Activated T-cell treated with anti-CD3 and anti-CD28 coated beads, Interleukin-2, amount 50 U/mL, for 72 hours (primary cell): ENCODE data around the gene RUNX2. TPM values are rescaled to one million over a fixed set of nuclear protein-coding genes. Genes with fewer than 3 reads are reported as not detected.

Source experiments
- ATAC-seq, 2 donors: fragments of 150-1000 bp; cut with Tn5 transposase; replicated peaks in 1 of 2; 2 replicates each; pipeline ENCODE4 v1.10.0; 2021; ENCODE audit warnings: moderate library complexity in 2 of 2, mild to moderate bottlenecking in 1 of 2
- DNase-seq, 2 donors: peaks; one replicate each; pipeline ENCODE4 v3.0.0; 2021 to 2022; ENCODE audit warnings: mixed read lengths in 1 of 2
- H3K27ac Mint-ChIP-seq: one replicate; pipeline ENCODE4 v1.8.0; 2022; ENCODE audit warnings: mild to moderate bottlenecking, moderate library complexity, mixed read lengths
- H3K27me3 Mint-ChIP-seq: one replicate; pipeline ENCODE4 v1.8.0; 2022; ENCODE audit warnings: low read depth, mixed read lengths
- H3K36me3 Mint-ChIP-seq, 2 donors: one replicate each; pipeline ENCODE4 v1.8.0; 2022; ENCODE audit warnings: mixed read lengths in 2 of 2, mild to moderate bottlenecking in 1 of 2; ENCODE audit not compliant: insufficient read depth in 2 of 2
- H3K4me1 Mint-ChIP-seq: one replicate; pipeline ENCODE4 v1.8.0; 2022; ENCODE audit warnings: low read depth, mixed read lengths
- H3K4me3 Mint-ChIP-seq, 2 donors: one replicate each; pipeline ENCODE4 v1.8.0; 2022; ENCODE audit warnings: mild to moderate bottlenecking in 2 of 2, mixed read lengths in 2 of 2, moderate library complexity in 2 of 2
- H3K9me3 Mint-ChIP-seq, 2 donors: one replicate each; pipeline ENCODE4 v1.8.0; 2022; ENCODE audit warnings: mixed read lengths in 2 of 2
- total RNA-seq, 2 donors: library from RNA; stranded (reverse); gene quantifications; one replicate each; pipeline ENCODE4 v1.2.3, GENCODE V29; 2022

RUNX2 gene
- total RNA-seq, 2 donors from 2014 or later, result 39.3 to 61.1 TPM

DNA sequence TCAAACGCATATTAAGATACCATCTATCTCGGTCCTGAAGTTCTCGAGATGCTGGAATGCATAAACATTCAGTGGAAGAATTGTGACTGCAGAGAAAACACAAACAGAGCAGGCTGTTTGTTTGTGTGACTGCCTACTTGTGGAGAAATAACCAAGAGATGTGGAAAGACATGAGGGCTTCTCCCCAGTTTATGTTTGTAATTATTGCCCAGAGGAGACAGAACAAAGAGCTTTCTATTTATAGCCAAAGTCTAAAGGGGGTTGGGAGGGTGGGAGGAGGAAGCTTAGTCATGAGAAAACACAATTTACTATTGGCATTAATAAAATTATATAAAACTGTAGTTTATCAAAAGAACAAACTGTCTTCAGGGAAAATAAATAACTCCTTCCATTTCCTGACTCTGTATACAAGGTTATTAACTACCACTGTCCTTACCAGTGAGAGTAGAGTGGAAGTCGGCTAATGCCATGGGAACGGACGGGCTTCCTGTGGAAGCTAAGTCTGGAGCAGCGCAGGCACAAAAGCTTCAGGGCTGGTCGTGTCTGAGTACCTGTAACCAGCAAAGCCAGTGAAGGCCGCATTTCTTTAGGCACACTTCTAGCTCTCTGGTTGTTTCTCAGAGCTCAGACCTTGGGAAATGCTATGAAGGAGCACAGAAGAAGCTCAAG lies 249.8 kb downstream of the RUNX2 start:
- Mint-ChIP-seq H3K27ac (no peak overlapping the region), H3K4me3 (no peak overlapping the region), H3K9me3 (no peaks in the 10 kb centered on the region), H3K27me3 (no peaks in the 10 kb centered on the region), H3K36me3 (peaks cover 6 to 18% of the 10 kb centered on the region in 2 donors), H3K4me1 (peaks cover 6% of the 10 kb centered on the region)
- DNase-seq (no peak), ATAC-seq (no peak)

DNA sequence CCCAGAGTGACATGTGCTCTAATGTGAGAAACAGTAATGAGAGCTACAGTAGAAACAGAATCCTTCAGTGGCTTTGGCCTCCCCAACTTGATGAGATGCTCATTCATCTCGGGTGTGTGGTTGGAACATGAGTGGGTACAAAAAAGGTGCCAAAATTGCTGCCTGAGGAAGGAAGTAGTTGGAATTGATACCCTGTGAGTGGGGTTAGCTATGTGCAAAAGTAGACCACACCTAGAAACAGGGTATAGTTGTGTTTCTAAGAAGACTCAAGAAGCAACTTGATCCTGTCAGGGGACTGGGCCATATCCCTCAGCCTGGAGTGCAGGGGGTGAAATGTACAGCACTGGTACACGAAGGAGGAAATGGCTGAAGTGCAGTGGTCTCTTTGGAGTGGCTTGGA lies 256.0 kb downstream of the RUNX2 start:
- Mint-ChIP-seq H3K27me3 (no peaks in the 10 kb centered on the region), H3K4me3 (peak overlapping the region in 1 of 2 donors; percentile 38), H3K4me1 (peaks cover 50% of the 10 kb centered on the region), H3K36me3 (peaks cover 7 to 16% of the 10 kb centered on the region in 2 donors), H3K9me3 (no peaks in the 10 kb centered on the region), H3K27ac (peak overlapping the region; percentile 80)
- ATAC-seq, result peak; percentile 31 to 38
- peak; percentile 23 to 39 for DNase-seq

DNA sequence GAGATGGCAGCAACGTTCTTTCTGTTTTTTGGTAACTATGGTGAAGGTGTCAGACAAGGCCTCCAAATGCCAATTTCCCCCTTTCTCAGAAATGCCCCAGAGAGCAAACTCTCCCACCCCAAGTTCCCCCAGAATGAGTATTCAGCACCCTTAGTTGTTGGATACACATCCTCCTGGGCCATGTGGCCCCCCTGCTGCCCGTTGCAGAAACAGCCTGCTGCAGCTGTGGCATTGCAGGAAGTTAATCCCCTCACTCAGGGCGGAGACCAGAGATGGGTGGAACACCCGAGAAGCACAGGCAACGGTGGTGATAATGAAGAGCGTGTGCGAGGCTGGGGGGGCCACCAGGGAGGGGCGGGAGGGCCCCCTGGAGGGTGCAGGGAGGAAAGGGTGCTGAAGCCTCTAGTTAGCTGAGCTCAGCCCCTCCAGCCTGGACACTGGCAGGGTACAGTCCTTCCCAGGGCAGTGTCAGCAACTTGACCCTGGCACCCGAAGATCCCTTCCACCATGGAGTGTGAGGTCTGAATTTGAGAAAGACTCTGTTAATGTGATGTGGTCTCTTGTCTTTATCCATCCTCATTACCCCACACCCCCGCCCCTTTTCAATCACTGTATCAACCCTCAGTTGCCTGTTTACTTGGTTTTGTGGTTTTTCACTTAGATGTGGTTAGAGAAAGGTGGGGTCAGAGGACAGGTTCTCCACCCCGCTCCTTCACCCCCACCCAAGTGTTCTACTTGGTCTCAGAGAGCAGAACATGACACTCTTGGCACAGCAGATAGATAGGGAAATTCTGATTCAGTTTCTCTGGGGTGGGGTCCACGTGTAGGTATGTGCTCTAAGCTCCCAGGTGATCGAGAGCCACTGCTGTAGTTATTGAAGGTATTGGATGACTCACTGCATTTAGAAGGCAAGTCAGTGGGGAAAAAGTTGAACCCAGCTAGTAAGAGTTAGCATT lies 258.4 kb downstream of the RUNX2 start:
- Mint-ChIP-seq H3K27ac (peak overlapping the region; percentile 85), H3K4me1 (peaks cover 74% of the 10 kb centered on the region), H3K9me3 (no peaks in the 10 kb centered on the region), H3K36me3 (peaks cover 7 to 11% of the 10 kb centered on the region in 2 donors), H3K27me3 (no peaks in the 10 kb centered on the region), H3K4me3 (peak overlapping the region; percentile 65 to 84)
- ATAC-seq, result peak; percentile 59 to 64
- peak; percentile 55 to 56 for DNase-seq

DNA sequence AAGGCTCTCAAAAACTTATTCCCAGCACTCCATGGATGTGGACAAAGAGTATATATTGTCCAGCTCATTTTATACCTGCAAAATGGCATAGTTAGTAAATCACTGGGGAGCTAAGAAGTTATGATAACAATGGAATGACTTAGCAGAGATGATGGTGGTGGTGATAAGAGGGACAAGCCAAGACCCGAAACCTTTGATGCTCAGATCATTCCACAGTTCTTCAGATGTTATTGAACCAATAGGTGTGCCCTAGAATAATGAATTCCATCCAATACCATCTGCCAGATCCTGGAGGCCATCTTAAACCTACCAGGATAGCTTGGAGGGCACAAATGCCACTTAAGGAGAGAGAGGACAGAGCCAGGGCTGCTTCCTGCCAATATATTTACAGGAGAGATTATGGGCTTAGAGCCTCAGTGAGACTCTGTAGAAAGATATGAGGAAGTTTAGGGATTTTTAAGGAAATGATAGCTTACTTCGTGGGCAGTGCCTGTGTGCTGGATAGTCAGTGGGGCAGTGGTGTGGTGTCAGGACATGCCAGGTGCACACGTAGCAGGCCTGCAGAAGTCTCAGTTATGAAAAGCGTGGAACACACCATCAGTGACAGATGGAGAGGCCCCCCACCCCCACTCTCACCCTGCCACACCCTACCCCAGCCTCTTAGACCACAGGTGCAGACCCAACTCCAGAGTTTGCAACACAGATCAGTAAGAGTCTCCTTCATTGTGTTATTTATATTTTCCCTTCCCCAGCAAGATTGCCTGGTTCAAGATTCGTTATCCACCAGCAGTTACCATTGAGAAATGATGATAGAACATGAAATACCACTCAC lies 259.3 kb downstream of the RUNX2 start:
- Mint-ChIP-seq H3K4me1 (peaks cover 83% of the 10 kb centered on the region), H3K27me3 (no peaks in the 10 kb centered on the region), H3K36me3 (peaks cover 4 to 6% of the 10 kb centered on the region in 2 donors), H3K4me3 (peak overlapping the region; percentile 60 to 84), H3K9me3 (no peaks in the 10 kb centered on the region), H3K27ac (peak overlapping the region; percentile 85)
- ATAC-seq (peak; percentile 38 to 43), DNase-seq (peak in 1 of 2 donors; percentile 32)

DNA sequence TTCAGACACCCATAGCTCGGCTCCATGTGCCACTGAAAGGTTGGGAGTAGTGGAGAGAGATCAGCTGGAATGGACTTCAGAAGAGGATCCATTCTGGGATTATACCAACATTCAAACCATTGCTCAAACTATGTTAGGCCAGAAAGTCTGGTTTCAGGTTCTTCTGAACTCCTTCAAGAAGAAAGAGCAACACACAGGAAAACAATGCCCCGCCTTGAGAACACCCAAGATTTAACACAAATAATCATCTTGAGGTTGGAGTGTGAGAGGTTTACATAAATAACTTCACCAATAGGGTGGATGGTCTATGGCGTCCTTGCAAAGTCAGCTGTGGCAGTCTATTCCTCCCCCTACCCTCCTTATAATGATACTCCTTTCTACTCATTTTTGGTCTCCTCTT lies 261.2 kb downstream of the RUNX2 start:
- ATAC-seq, result no peak
- Mint-ChIP-seq H3K4me3 (no peak overlapping the region), H3K9me3 (no peaks in the 10 kb centered on the region), H3K4me1 (peaks cover 95% of the 10 kb centered on the region), H3K36me3 (no peaks in the 10 kb centered on the region), H3K27me3 (no peaks in the 10 kb centered on the region), H3K27ac (peak overlapping the region; percentile 31)
- DNase-seq, result no peak

DNA sequence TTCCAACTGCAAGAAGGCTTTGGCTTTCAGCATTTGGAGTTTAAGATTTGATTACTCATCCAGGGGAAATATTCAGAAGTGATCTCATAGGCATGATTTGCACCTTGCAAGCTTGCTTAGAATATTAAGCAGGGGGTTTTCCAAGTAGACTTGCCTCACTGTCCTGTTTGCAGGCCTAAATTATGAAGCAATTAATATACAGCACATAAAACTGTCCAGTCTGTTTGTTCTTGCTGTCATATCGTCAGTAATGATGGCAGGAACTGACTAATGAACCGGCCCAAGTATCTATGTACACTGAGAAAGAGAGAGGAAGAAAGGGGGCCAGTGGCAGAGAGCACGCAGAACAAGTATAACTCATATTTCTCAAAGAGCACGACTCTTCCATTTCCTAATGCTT lies 262.1 kb downstream of the RUNX2 start:
- Mint-ChIP-seq H3K27me3 (no peaks in the 10 kb centered on the region), H3K9me3 (no peaks in the 10 kb centered on the region), H3K4me1 (peaks cover 96% of the 10 kb centered on the region), H3K27ac (peak overlapping the region; percentile 92), H3K4me3 (peak overlapping the region; percentile 34 to 83), H3K36me3 (no peaks in the 10 kb centered on the region)
- DNase-seq (no peak), ATAC-seq (peak in 1 of 2 donors; percentile 21)

DNA sequence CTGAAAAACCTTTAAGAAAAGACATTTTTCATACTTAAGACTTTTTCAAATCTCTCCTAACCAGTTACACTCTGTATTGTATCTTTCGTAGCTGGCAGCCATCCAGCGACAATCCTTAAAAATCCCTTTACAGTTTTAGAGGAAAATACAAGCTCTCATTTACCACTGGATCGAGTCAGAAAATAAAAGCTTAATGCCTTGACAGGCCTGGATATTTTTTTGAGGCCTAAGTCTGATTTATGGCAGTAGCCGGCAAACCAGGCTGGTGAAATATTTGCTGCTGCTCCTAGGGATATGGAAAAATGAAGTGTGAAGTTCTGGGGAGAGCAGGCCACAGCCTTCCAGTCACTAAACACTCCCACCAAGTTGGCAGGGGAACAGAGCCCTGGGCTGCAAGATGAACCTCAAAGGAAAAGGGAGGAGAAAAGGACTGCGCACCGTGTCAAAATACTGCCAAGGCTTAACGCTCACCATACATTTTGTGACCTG lies 262.6 kb downstream of the RUNX2 start:
- no peak for ATAC-seq
- peak overlapping the region; percentile 31 to 83 for H3K4me3 Mint-ChIP-seq
- H3K27me3 Mint-ChIP-seq, result no peaks in the 10 kb centered on the region
- H3K4me1 Mint-ChIP-seq, result peaks cover 96% of the 10 kb centered on the region
- no peak for DNase-seq
- H3K27ac Mint-ChIP-seq, result peak overlapping the region; percentile 92
- no peaks in the 10 kb centered on the region for H3K36me3 Mint-ChIP-seq
- H3K9me3 Mint-ChIP-seq, result no peaks in the 10 kb centered on the region

DNA sequence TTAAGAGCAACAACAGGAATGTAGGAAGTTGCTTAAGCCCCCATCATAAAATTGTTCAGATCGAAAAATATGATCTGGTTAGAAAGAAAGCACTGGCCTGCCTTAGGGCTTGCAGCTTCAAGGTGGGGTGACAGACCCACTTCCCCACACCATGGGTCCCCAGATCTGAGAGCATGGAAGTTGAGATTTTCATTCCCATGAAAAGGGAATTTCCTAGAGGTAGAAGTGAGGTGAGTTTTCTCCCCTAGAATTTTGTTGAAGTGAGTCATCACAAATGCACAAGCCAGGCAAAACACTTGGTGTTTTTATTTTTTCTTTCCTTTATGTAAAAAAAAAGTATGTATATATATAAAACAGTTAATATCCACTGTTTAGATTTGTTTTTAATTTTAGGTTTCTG lies 263.2 kb downstream of the RUNX2 start:
- H3K4me3 Mint-ChIP-seq, result peak overlapping the region; percentile 22 to 31
- no peak for ATAC-seq
- no peak for DNase-seq
- no peaks in the 10 kb centered on the region for H3K27me3 Mint-ChIP-seq
- H3K27ac Mint-ChIP-seq, result no peak overlapping the region
- H3K36me3 Mint-ChIP-seq, result no peaks in the 10 kb centered on the region
- peaks cover 96% of the 10 kb centered on the region for H3K4me1 Mint-ChIP-seq
- no peaks in the 10 kb centered on the region for H3K9me3 Mint-ChIP-seq

DNA sequence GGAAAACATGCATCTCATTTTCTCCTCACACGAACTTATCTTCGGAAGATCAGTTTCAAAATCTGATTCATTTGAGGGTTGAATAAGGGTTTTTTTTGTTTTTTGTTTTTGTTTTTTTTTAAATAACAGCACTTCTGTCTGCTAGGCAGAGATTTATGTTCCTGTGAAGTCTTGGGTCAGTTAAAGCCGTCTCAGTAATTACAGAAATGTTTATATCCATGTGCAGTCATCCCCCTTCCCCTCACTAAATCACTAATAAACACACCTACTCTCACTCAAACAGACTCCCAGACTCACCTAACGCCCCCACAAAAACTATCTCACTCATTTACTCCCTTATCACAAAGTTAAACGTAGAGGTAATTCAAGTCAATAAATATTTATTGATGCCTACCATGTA lies 263.8 kb downstream of the RUNX2 start:
- DNase-seq, result no peak
- no peaks in the 10 kb centered on the region for H3K9me3 Mint-ChIP-seq
- peak overlapping the region; percentile 49 for H3K27ac Mint-ChIP-seq
- peaks cover 96% of the 10 kb centered on the region for H3K4me1 Mint-ChIP-seq
- H3K4me3 Mint-ChIP-seq, result peak overlapping the region; percentile 35 to 57
- no peaks in the 10 kb centered on the region for H3K36me3 Mint-ChIP-seq
- ATAC-seq, result no peak
- H3K27me3 Mint-ChIP-seq, result no peaks in the 10 kb centered on the region

DNA sequence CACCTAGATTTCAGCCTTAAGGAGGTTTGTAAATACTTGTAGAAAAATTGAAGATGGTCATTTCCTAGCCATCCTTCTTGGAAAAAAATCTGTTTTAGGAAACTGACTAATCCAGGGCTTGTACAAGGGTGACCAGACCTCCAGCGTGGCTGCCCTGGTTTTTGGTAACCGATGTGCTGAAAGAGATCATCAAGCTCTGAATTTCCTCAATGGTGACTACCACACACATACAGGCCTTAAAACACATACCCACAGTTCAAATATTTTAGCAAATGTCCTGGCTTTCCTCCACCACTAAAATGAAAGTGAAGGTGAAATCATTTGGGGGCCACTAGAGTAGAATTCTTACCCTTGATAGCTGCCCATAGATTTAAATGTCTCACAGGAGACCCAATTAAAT lies 264.9 kb downstream of the RUNX2 start:
- Mint-ChIP-seq H3K36me3 (no peaks in the 10 kb centered on the region), H3K27me3 (no peaks in the 10 kb centered on the region), H3K4me3 (peak overlapping the region in 1 of 2 donors; percentile 77), H3K4me1 (peaks cover 88% of the 10 kb centered on the region), H3K27ac (peak overlapping the region; percentile 96), H3K9me3 (peaks cover 0 to 3% of the 10 kb centered on the region in 2 donors)
- DNase-seq (no peak), ATAC-seq (no peak)

DNA sequence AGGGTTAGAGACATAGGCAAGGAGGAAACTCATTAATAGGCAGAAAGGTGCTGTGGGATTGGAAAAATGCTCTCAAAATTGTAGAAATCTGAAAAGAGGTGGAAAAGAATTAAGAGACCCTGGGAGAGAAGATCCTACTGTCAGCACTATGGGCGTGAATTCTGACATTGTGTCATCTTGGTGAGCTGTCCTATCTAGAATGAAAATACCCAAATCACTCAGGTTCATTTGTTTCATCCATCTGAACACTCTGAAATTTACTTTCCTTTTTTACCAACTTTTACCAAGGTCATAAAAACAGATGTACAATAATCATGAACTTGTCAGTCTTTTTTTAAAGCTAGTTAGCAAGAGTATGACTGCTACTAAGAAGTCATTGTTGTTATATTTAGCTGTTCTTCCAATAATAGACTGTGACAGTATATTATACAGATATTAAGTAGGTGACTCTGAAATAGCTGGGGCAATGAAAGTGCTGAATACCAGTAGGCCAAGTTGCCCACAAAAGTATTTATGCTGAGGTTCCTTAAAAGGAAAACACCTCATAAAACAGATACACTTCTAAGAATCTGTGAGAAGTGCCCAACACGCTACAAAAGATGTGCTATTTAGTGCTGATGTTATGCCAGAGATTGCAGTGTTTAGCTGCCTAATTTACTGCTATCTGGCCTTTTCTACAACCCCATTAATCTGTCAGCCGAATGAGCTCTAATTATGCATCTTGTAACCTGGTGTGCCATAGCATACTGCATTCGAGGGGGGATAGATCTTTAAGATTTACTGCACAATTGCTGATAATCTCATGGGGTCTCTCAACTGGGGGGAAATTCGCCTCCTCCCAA lies 267.1 kb downstream of the RUNX2 start:
- H3K4me3 Mint-ChIP-seq, result peak overlapping the region; percentile 27 to 52
- H3K27me3 Mint-ChIP-seq, result no peaks in the 10 kb centered on the region
- no peak for DNase-seq
- ATAC-seq, result peak; percentile 79 to 85
- H3K27ac Mint-ChIP-seq, result peak overlapping the region; percentile 81
- H3K36me3 Mint-ChIP-seq, result peaks cover 7 to 14% of the 10 kb centered on the region in 2 donors
- peaks cover 68% of the 10 kb centered on the region for H3K4me1 Mint-ChIP-seq
- H3K9me3 Mint-ChIP-seq, result peaks cover 3 to 5% of the 10 kb centered on the region in 2 donors

DNA sequence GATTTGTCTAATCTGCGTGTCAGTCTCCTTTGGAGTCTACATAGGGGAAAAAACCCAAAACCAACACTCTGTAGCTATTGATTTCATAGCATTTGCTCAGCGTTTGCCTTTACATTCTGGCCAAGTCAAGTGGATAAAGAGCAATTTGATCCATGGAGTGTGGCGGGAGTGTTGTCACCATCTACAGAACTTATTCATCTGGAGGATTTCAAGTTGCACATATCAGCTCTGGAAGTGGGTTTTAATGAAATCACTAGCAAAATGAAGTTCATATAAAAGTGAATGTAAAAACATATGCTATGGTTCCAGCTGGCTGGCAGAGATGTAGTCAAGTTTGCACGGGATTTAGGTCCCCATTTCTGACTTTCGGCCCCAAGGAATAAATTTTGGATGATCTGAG lies 269.3 kb downstream of the RUNX2 start:
- Mint-ChIP-seq H3K27me3 (no peaks in the 10 kb centered on the region), H3K4me3 (no peak overlapping the region), H3K27ac (no peak overlapping the region), H3K36me3 (peaks cover 9 to 19% of the 10 kb centered on the region in 2 donors), H3K4me1 (peaks cover 46% of the 10 kb centered on the region), H3K9me3 (peaks cover 7% of the 10 kb centered on the region in 2 donors)
- DNase-seq (no peak), ATAC-seq (no peak)
